Activated gamma-delta T cell treated with anti-CD3 and anti-CD28 coated beads, Interleukin-2, amount 50 U/mL, for 16 hours (primary cell): ENCODE measurements around the gene ACO2.
"Not testable (repeated sequence)": the region's sequence is repeated elsewhere in the genome, so short reads cannot be mapped to it uniquely, and the experiment has no call there.

Experiments used
- DNase-seq: peaks from one replicate; pipeline ENCODE4 v3.0.0-alpha.2; 2020; ENCODE audit warnings: low read depth

Gene ACO2

GRCh38 chr22:41572305-41572704, 103.4 kb downstream of the ACO2 start:
- DNase-seq: not testable (repeated sequence)

- no peak for DNase-seq
Observed at GRCh38 chr22:41573677-41574076, 104.8 kb downstream of the ACO2 start.

GRCh38 chr22:41574847-41575381, 106.0 kb downstream of the ACO2 start:
- DNase-seq: no peak

- no peak for DNase-seq
Observed at GRCh38 chr22:41575533-41575932, 106.6 kb downstream of the ACO2 start.

- no peak for DNase-seq
Observed at GRCh38 chr22:41576877-41577276, 108.0 kb downstream of the ACO2 start.

- DNase-seq: no peak
Observed at GRCh38 chr22:41578114-41578513, 109.2 kb downstream of the ACO2 start.
